AG08395 (cell line): ENCODE data around the gene LSM5.
A peak's percentile ranks its signal among the peaks of the same experiment; 100 is the strongest.
"Not testable (repeated sequence)": the region's sequence is repeated elsewhere in the genome, so short reads cannot be mapped to it uniquely, and the experiment has no call there.

Source experiments
- DNase-seq: peaks from one replicate; pipeline ENCODE4 v3.0.0; 2012; ENCODE audit warnings: mixed read lengths, low spot score

The LSM5 gene

DNA sequence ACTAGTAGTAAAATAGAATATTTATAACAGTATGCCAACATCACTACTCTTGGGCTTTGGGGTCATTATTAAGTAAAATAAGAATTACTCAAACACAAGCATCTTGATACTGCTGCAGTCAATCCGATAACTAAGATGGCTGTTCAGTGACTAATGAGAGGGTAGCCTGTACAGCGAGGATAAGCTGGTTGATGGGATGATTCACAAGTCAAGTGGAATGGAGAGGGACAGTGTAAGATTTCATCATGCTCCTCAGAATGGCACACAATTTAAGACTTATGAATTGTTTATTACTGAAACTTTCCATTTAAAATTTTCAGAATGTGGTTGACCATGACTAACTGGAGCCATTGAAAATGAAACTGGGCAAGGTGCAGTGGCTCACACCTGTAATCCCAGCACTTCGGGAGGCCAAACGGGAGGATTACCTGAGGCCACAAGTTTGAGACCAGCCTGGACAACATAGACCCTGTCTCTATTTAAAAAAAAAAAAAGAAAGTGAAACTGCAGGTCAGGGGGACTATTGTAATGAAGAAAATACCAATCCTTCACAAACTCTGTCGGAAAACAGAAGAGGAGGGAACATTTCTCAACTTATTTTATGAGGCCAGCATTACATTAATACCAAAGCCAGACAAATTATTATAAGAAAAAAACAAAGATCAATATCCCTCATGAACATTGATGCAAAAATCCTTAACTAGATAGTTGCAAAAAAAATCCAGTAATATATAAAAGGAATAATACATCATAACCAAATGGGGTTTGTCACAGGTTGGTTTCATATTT lies 16.3 kb upstream of the LSM5 start:
- peak; percentile 76 for DNase-seq

DNA sequence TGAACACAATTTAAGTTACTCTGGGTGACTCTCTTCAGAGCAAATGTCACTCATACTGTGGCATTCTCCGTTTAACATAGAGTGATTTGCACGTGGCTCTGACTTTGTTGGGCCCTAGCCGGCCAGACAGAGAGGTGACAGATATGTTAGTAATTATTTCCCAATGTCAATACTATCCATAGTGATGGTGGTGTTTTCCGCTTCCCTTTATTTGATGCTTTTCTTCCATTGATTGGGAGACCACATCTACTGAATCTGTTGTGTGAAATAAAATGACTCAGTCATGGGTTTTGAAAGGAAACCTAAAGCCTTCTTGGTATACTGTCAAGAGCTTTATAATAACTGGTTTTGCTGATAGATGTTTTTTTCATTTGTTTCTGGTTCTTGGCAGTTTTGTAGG lies 12.5 kb upstream of the LSM5 start:
- no peak for DNase-seq

DNA sequence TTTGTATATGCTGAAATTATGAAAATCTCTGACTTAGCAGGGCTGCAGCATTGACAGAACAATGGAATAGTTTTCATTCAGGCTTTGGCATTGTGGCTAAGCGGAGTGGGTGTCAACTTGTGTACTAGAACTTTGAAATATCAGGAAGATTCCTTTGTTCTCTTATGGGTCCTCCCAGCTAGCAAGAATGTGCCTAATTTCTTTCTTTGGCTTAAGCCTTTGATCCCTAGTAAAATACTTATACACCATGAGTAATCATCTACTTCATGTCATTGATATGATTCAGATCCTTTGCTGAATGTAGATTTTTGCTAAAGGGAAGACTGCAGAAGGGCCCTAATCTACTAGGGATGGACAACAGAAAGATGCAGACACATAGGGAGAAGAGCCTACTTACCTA lies 11.3 kb upstream of the LSM5 start:
- peak; percentile 46 for DNase-seq

DNA sequence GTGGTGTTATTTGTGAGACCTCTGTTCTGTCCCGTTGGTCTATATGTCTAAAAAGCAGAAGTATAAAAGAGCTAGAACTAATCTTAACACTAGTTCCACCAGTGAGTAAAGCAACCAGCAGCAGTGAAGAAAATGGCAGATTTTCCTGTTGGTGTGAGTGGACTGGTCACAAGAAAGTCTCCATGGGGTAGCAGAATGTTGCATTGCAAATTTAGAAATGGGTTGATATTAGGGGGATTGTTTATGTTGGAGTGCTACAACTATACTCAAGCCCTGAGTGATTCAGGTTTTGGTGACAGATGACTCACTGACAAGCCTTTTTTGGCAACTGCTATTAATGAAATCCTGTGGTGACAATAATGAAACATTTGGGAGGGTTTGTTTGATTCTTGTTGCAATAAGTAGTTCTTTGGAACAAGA lies 10.8 kb upstream of the LSM5 start:
- DNase-seq = peak; percentile 53

DNA sequence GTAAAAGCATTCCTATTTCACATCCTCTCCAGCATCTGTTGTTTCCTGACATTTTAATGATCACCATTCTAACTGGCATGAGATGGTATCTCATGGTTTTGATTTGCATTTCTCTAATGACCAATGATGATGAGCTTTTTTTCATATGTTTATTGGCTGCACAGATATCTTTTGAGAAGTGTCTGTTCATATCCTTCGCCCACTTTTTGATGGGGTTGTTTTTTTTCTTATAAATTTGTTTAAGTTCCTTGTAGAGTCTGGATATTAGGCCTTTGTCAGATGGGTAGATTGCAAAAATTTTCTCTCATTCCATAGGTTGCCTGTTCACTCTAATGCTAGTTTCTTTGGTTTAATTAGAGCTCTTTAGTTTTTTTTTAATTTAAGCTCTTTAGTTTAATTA lies 10.0 kb upstream of the LSM5 start:
- DNase-seq = not testable (repeated sequence)

DNA sequence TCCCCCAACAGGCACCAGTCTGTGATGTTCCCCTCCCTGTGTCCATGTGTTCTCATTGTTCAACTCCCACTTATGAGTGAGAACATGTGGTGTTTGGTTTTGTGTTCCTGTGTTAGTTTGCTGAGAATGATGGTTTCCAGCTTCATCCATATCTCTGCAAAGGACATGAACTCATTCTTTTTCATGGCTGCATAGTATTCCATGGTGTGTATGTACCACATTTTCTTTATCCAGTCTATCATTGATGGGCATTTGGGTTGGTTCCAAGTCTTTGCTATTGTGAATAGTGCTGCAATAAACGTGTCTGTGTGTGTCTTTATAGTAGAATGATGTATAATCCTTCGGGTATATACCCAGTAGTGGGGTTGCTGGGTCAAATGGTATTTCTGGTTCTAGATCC lies 9.6 kb upstream of the LSM5 start:
- not testable (repeated sequence) for DNase-seq

DNA sequence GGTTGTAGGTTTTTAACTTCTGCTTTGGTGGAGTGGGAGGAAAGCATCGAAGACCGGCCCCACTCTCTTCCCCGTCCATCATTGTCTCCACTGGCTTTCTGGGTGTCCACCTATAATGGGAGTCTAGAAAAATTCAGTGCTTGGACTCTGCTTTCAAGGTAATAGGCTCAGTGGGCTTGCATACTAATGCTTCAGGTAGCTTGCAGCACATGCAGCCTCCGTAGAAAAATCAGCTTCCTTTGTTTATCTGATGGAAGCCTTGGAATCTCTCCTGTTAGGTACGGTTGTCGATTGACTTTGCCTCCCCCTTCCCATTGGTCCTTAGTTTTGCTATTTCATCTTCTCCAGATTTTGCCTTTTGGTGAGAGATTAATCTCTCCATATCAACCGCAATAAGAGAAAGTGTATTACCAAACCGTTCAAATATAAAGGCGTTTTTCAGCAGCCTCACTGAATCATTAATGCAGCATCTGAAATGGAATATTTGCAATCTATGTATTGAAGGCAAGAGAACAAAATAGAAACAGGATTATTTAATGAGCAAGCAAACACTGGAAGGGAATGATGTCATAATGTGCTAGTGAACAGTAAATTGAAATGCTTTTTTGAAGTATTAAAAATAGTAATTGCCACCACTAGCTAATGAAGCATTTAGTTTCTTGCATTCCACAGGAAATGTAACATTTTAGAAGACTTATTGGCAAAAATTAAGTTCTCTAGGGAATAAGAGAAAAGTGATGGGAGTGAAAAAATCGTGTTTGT lies 6.1 kb upstream of the LSM5 start:
- DNase-seq = no peak

DNA sequence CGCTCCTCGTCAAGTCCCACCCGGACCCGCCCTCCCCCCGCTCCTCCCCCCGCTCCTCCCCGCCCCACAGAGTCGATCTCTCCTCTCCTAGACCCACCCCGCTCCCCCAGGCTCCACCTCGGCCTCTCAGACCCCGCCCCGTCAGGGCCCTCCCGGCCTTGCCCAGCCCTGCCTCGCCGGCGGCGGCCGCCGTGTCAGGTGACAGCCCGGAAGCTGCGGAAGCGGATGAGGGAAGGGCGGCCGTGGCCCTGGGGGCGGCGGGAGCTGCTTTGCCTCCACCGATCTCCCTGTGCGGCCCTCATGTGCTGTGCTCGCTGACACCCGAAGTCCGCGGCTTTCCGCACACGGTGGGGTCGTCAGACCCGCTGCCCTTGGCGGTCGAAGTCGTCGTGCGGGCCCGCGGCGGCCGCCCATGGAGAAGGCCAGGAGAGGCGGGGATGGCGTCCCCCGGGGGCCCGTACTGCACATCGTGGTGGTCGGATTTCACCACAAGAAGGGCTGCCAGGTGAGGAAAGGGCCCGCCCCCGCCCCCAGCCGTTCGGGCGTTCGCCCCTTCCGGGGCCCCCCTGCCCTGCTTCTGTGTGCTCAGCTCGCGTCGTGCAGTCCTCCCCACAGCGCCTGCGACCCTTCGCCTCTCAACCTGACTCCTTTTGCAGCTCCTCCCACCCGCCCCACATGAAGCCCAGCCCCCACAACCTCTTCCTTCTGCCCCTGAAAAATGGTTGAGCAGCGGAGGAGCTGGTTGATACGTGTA lies 5.3 kb upstream of the LSM5 start, which contains the start of gene AVL9:
Gene AVL9 (plus strand): TSS at position 192 of the 754 bp plus-strand sequence. CDS start 221 bp downstream, at position 413.
- peak; percentile 98 for DNase-seq

DNA sequence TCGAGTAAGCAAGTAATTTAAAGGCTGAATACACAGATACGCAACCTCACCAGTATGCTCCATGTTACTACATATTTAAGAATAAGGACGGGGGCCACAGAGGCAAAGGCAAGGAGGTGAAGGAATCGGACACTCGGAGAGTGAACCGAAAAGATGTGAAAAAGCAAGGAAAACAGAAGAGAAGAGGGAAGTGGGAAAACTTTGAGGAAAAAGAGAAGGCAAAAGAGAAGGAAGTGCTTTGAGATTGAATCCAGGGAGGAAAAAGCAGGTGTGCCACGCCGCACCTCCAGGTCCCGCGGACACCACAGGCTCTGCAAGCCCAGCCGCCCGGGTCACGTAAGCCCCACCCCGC lies 4.7 kb upstream of the LSM5 start:
- DNase-seq = no peak

DNA sequence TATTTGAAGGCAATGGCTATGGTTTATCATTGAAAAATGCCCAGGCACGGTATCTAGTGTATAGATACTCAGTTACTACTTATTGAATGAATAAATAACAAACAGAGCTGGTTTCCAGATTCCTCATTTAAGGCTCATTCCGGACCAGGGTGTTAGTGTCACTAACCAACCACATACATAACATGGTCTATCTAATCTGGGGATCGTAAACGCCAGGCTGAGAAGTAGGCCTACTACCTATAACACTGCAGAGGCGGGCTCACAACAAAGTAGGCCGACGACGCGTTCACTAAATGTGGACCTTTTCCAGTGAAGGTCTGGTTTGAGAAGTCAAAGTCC lies 423 bp downstream of the LSM5 start:
- DNase-seq = no peak

DNA sequence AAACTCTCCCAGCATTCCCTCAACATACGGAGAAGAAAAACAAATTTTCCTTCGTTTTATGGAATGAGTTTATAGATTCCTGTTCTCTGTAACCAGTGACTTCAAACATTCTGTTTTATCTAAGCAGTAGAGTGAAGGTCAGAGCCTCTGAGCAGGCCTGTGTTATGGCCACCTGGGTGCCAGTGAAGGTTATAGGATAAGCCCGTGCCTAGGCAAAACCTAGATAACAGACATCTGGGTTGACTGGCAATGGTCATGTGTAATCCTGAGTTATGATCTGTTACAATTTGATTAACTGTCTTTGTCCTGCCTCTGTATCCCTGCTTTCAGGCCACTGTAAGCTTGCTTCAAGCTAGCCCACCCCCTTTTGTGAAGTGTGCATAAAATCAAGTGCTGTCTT lies 8.3 kb downstream of the LSM5 start:
- no peak for DNase-seq

DNA sequence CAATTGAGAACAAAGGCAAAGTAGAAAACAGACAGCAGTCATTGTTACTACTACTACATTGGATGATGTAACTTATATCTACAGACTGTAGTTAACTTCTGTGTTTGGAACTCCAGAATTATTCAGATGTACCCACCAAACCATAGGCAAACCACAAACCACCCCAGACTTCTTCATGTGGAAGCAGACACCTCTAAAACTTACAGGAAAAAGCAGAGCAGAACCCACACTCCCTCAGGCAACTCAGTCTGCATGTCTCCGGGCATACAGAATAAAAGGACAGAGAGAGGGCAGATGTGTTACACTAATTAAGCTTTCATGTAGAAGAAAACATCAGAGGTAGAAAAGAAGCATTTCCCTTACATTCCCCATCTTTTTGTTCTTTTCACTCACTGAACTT lies 9.0 kb downstream of the LSM5 start:
- DNase-seq = no peak

DNA sequence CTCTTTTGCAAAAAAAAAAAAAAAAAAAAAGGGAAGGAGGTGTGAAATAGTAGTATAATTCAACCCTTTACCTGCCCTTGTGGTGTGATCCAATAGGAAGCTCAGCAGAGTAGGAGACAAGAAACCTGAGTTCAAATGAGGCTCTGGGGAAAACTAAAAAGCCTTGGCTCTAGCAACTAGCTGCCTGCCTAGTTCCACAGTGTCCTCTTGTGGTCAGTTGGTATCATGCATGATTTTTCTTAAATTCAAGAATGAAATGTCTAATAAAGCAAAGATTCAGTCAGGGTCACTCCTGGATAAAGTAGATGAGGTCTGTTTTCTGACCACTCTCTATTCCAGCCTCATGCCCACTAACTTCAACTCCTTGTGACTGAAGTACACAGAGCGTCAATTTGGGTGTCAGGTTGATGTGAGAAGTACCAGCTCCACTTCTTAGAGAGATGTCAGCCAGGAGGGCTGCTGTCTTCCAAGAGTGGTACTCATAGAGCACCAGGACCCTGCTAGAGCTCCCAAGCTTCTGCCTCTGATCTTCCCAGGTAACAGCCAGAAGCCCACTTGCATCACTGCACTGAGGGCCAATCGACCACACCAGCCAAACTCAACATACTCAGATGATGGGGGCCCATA lies 10.5 kb downstream of the LSM5 start:
- DNase-seq = peak; percentile 76

DNA sequence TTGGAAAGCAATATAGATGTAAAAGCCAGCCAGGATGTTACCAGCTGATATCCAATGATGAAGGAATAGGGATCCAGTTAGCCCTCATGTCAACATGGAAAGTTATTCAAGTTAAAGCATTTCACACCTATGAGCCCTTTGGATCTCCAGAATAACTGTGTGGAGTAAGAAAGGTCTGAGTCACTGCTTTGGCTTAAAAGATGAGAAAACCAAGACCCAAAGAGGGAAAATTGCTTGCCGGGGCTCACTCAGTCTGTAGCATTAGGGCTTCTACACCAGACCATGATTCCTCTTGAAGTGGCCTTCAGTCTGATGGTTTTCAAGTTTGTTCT lies 12.6 kb downstream of the LSM5 start:
- DNase-seq = no peak

DNA sequence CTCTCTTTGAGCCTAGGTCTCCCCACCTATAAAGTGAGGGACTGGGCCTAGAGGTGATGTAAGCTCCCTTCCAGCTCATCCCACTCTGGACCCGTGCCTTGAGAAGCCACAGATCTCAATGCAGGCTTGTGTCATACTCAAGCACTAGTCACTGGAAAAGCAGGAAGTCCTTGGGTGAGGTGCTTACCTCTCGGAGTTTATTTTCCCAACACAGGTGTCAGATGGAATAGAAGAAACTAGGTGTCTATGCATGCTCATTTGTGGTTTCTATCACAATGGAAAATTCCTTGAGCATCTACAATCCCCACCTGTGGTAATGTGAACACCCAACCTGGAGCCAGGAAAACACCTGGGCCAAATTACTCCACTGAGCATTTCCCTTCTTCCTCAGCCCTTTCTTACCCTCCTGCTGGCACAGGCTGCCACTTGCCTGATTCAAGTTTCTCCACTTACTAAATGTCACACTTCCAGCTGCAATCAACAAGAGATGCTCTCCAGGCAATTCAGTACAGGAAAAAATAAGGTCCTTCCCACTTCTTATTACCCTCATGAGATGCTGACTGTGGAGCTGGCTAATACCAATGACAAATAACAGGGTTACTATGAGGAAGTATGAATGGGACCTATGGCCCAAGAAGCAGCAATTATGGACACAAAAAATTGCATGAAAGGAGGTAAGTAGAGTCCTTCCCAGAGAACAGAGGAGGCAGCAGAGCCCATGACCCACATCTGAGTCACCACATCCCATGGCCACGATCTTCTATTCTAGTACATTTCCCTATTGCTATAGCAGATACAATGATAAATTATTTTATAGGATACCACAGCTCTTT lies 13.1 kb downstream of the LSM5 start:
- DNase-seq = no peak

DNA sequence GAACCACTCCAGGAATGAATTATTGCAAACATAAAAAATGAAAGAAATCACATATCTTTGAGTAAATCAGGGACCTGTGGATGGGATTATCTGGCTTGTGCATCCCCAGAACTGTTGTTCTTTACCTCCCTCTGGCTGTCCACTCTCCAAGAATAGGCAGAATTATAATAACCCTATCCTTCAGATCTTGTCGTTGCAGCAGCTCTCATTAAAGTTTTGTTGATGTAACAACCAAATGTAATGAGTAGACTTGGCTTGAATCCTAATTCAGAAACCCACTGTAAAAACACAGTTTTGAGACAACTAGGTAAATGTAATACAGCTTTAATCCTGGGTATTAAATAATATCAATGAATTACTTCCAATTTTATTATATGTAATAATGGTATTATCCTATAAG lies 16.2 kb downstream of the LSM5 start:
- no peak for DNase-seq

DNA sequence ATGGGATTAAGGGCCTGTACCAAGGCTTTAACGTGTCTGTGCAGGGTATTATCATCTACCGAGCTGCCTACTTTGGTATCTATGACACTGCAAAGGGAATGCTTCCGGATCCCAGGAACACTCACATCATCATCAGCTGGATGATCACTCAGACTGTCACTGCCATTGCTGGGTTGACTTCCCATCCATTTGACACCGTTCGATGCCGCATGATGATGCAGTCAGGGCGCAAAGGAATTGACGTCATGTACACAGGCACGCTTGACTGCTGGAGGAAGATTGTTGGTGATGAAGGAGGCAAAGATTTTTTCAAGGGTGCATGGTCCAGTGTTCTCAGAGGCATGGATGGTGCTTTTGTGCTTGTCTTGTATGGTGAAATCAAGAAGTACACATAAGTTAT lies 18.2 kb downstream of the LSM5 start:
- no peak for DNase-seq

DNA sequence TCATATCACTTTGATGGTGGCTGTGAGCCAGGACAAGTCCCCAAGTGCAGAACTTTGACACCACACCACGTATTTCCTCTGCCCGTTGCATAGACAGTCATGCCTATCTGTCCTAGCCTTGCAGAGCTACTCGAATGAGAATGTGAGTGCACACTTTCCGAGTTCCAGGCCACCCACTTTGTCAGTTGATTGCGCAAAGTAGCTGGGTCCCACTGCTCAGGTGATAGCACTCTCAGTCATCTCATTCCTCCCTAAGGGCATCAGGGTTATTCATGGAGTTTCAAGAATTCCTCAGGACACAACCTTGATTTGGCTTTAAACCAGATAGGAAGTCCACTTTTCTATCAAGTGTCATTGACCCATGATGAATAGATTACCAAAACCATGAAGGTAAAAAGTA lies 19.3 kb downstream of the LSM5 start:
- DNase-seq = no peak

DNA sequence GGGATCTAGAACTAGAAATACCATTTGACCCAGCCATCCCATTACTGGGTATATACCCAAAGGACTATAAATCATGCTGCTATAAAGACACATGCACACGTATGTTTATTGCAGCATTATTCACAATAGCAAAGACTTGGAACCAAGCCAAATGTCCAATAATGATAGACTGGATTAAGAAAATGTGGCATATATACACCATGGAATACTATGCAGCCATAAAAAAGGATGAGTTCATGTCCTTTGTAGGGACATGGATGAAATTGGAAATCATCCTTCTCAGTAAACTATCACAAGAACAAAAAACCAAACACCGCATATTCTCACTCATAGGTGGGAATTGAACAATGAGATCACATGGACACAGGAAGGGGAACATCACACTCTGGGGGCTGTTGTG lies 20.2 kb downstream of the LSM5 start:
- not testable (repeated sequence) for DNase-seq

DNA sequence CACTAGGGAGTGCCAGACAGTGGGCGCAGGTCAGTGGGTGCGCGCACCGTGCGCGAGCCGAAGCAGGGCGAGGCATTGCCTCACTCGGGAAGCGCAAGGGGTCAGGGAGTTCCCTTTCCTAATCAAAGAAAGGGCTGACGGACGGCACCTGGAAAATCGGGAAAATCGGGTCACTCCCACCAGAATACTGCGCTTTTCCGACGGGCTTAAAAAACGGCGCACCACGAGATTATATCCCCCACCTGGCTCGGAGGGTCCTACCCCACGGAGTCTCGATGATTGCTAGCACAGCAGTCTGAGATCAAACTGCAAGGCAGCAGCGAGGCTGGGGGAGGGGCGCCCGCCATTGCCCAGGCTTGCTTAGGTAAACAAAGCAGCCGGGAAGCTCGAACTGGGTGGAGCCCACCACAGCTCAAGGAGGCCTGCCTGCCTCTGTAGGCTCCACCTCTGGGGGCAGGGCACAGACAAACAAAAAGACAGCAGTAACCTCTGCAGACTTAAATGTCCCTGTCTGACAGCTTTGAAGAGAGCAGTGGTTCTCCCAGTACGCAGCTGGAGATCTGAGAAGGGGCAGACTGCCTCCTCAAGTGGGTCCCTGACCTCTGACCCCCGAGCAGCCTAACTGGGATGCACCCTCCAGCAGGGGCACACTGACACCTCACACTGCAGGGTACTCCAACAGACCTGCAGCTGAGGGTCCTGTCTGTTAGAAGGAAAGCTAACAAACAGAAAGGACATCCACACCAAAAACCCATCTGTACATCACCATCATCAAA lies 25.4 kb downstream of the LSM5 start:
- not testable (repeated sequence) for DNase-seq

DNA sequence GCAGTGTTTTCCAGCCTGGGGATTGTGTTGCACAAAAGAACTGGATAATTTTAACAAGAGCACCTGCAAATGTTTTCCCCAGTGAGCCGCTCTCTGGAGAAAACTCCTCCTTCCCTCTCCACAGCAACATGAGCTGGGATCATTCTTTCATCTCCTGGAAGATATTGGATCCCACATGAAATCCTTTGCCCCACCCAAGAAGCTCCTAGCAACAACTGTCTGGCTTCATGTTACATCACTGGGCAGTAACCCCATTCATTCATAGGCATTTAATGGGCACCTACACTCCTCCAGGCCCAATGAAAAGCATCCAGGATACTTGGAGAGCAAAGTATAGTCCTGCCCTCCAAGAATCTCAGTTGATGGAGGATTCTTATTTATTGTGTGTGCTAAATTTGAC lies 27.2 kb downstream of the LSM5 start:
- no peak for DNase-seq
